Inflammatory macrophage (primary cell): Measurements from ENCODE around the gene C1QTNF5.

Experiments
- DNase-seq, 2 donors: peaks; one replicate each; pipeline ENCODE4 v3.0.0-alpha.2; 2020 to 2022

The C1QTNF5 gene

GRCh38 chr11:119316729-119317591 lies 23.7 kb downstream of the C1QTNF5 start, which contains the start of gene MCAM:
TSS of gene MCAM (minus strand) at chr11:119317130. CDS start at chr11:119317101, 29 bp downstream.
- DNase-seq = no peak

- no peak for DNase-seq
Measured at GRCh38 chr11:119316016-119316728, 24.5 kb downstream of the C1QTNF5 start.

- no peak for DNase-seq
Measured at GRCh38 chr11:119315131-119316015, 25.3 kb downstream of the C1QTNF5 start.

- no peak for DNase-seq
Measured at GRCh38 chr11:119314726-119315125, 26.0 kb downstream of the C1QTNF5 start.

GRCh38 chr11:119310682-119311052 lies 30.0 kb downstream of the C1QTNF5 start:
- DNase-seq = no peak

- no peak for DNase-seq
Measured at GRCh38 chr11:119309953-119310681, 30.6 kb downstream of the C1QTNF5 start.

GRCh38 chr11:119309411-119309810 lies 31.3 kb downstream of the C1QTNF5 start:
- DNase-seq = no peak

- no peak for DNase-seq
Measured at GRCh38 chr11:119307974-119308373, 32.7 kb downstream of the C1QTNF5 start.

- DNase-seq = no peak
Measured at GRCh38 chr11:119307219-119307618, 33.5 kb downstream of the C1QTNF5 start.

- DNase-seq = peak; percentile 17 to 49
Measured at GRCh38 chr11:119306373-119306890, 34.3 kb downstream of the C1QTNF5 start.

GRCh38 chr11:119305556-119306372 lies 34.9 kb downstream of the C1QTNF5 start:
- DNase-seq = no peak

- DNase-seq = no peak
Measured at GRCh38 chr11:119303227-119303718, 37.4 kb downstream of the C1QTNF5 start.

GRCh38 chr11:119300198-119300964 lies 40.3 kb downstream of the C1QTNF5 start:
- no peak for DNase-seq

- DNase-seq = no peak
Measured at GRCh38 chr11:119299416-119299815, 41.3 kb downstream of the C1QTNF5 start.

GRCh38 chr11:119298726-119299125 lies 42.0 kb downstream of the C1QTNF5 start:
- no peak for DNase-seq

- no peak for DNase-seq
Measured at GRCh38 chr11:119297938-119298337, 42.7 kb downstream of the C1QTNF5 start.

- no peak for DNase-seq
Measured at GRCh38 chr11:119295178-119295577, 45.5 kb downstream of the C1QTNF5 start.

- DNase-seq = no peak
Measured at GRCh38 chr11:119293461-119293860, 47.2 kb downstream of the C1QTNF5 start.

GRCh38 chr11:119290894-119291497 lies 49.7 kb downstream of the C1QTNF5 start:
- no peak for DNase-seq
